ENCODE results near the gene SH3RF3.
A peak's percentile ranks its signal among the peaks of the same experiment; 100 is the strongest.

SH3RF3 gene

GRCh38 chr2:109105113-109105512 is 23.9 kb upstream of the SH3RF3 start:
- Histone ChIP-seq H2BK15ac (ENCODE audit: low read depth, poor library complexity, severe bottlenecking) (no peak overlapping the region), H2BK12ac (ENCODE audit: low read length in 2 of 2) (no peak overlapping the region), H2BK5ac (ENCODE audit: low read depth, low read length, poor library complexity, severe bottlenecking) (no peak overlapping the region), H3K27me3 (ENCODE audit: control insufficient read depth in 1 of 2, insufficient read depth in 1 of 2, low read length in 2 of 2) (peaks cover 16 to 55% of the 10 kb centered on the region in 2 experiments), H4K91ac (ENCODE audit: low read length) (no peak overlapping the region), H4K8ac (ENCODE audit: low read length) (no peak overlapping the region), H3K36me3 (ENCODE audit: control insufficient read depth in 1 of 2, insufficient read depth in 2 of 2, low read depth in 1 of 2, low read length in 2 of 2) (no peaks in the 10 kb centered on the region), H2BK120ac (ENCODE audit: low read depth, low read length) (no peak overlapping the region), H3K9ac (ENCODE audit: low read length) (no peak overlapping the region), H3K4me1 (ENCODE audit: control insufficient read depth, insufficient read depth, low read depth, low read length) (no peaks in the 10 kb centered on the region), H3K9me3 (ENCODE audit: control insufficient read depth, low read length) (peaks cover 3% of the 10 kb centered on the region), H3K4ac (ENCODE audit: low read depth in 1 of 2, low read length in 2 of 2) (no peak overlapping the region), H3K4me2 (ENCODE audit: low read length, poor library complexity, severe bottlenecking) (no peak overlapping the region), H3K18ac (ENCODE audit: low read depth in 1 of 2, low read length in 2 of 2) (no peak overlapping the region), H3K23ac (ENCODE audit: low read length in 2 of 2) (no peak overlapping the region), H2AFZ (ENCODE audit: low read depth, low read length) (no peak overlapping the region), H3K4me3 (ENCODE audit: insufficient read depth in 1 of 2, low read depth in 1 of 2, low read length in 2 of 2) (no peak overlapping the region), H3K27ac (ENCODE audit: low read length, poor library complexity, severe bottlenecking) (no peak overlapping the region), H2AK5ac (ENCODE audit: low read length, severe bottlenecking) (no peak overlapping the region), H3K79me1 (replicated peaks; ENCODE audit: low read length, poor library complexity, severe bottlenecking) (no peaks in the 10 kb centered on the region), H3K14ac (ENCODE audit: low read length in 2 of 2) (no peak overlapping the region)
- 90% methylated on average over 5 of the region's 5 CpGs for WGBS
- DNase-seq, result no peak

DNA sequence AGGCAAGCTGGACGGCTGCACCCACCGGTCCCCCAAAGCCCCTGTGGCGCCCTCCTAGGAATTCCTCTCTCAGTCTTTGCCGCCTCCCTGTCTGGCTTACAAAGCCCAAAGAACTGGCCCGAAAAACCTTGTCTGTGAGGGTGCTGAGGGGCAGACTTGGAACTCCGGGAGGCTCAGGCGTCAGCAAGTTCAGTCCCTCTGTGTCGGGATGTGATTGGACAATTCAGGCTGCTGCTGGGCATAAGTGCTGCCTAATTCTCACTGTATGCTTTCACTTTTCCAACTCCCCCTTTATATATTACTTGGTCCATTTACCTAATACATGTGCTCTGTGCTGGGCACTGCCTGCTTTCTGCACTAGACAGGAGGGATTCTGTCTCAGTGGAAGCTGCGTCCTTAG is 20.3 kb upstream of the SH3RF3 start:
- 87% methylated on average over 9 of the region's 9 CpGs for WGBS

GRCh38 chr2:109109342-109109741 is 19.7 kb upstream of the SH3RF3 start:
- 100% methylated on average over 1 of the region's 2 CpGs for WGBS
- H3K23ac ChIP-seq (ENCODE audit: low read length in 2 of 2), result no peak overlapping the region
- no peak overlapping the region for H2BK12ac ChIP-seq (ENCODE audit: low read length in 2 of 2)
- H3K14ac ChIP-seq (ENCODE audit: low read length in 2 of 2), result no peak overlapping the region
- DNase-seq, result no peak
- H2BK15ac ChIP-seq (ENCODE audit: low read depth, poor library complexity, severe bottlenecking), result no peak overlapping the region
- no peak overlapping the region for H3K18ac ChIP-seq (ENCODE audit: low read depth in 1 of 2, low read length in 2 of 2)
- no peak overlapping the region for H2AFZ ChIP-seq (ENCODE audit: low read depth, low read length)
- no peak overlapping the region for H4K8ac ChIP-seq (ENCODE audit: low read length)
- no peak overlapping the region for H4K91ac ChIP-seq (ENCODE audit: low read length)
- H3K4me1 ChIP-seq (ENCODE audit: control insufficient read depth, insufficient read depth, low read depth, low read length), result no peaks in the 10 kb centered on the region
- no peak overlapping the region for H3K9ac ChIP-seq (ENCODE audit: low read length)
- H3K4me2 ChIP-seq (ENCODE audit: low read length, poor library complexity, severe bottlenecking), result no peak overlapping the region
- H3K27me3 ChIP-seq (ENCODE audit: control insufficient read depth in 1 of 2, insufficient read depth in 1 of 2, low read length in 2 of 2), result peaks cover 15 to 35% of the 10 kb centered on the region in 2 experiments
- H3K79me1 ChIP-seq (replicated peaks; ENCODE audit: low read length, poor library complexity, severe bottlenecking), result no peaks in the 10 kb centered on the region
- no peak overlapping the region for H3K4ac ChIP-seq (ENCODE audit: low read depth in 1 of 2, low read length in 2 of 2)
- H2AK5ac ChIP-seq (ENCODE audit: low read length, severe bottlenecking), result no peak overlapping the region
- H3K36me3 ChIP-seq (ENCODE audit: control insufficient read depth in 1 of 2, insufficient read depth in 2 of 2, low read depth in 1 of 2, low read length in 2 of 2), result no peaks in the 10 kb centered on the region
- peaks cover 3% of the 10 kb centered on the region for H3K9me3 ChIP-seq (ENCODE audit: control insufficient read depth, low read length)
- no peak overlapping the region for H2BK5ac ChIP-seq (ENCODE audit: low read depth, low read length, poor library complexity, severe bottlenecking)
- H2BK120ac ChIP-seq (ENCODE audit: low read depth, low read length), result no peak overlapping the region
- H3K4me3 ChIP-seq (ENCODE audit: insufficient read depth in 1 of 2, low read depth in 1 of 2, low read length in 2 of 2), result no peak overlapping the region
- H3K27ac ChIP-seq (ENCODE audit: low read length, poor library complexity, severe bottlenecking), result no peak overlapping the region

More for the DNA sequence above, 20.3 kb upstream of the SH3RF3 start:
- no peak overlapping the region for H2BK15ac ChIP-seq (ENCODE audit: low read depth, poor library complexity, severe bottlenecking)
- H3K4me3 ChIP-seq (ENCODE audit: insufficient read depth in 1 of 2, low read depth in 1 of 2, low read length in 2 of 2), result no peak overlapping the region
- H4K91ac ChIP-seq (ENCODE audit: low read length), result no peak overlapping the region
- H3K27ac ChIP-seq (ENCODE audit: low read length, poor library complexity, severe bottlenecking), result no peak overlapping the region
- H3K79me1 ChIP-seq (replicated peaks; ENCODE audit: low read length, poor library complexity, severe bottlenecking), result no peaks in the 10 kb centered on the region
- peak overlapping the region in 1 of 2 experiments; percentile 5 for H3K23ac ChIP-seq (ENCODE audit: low read length in 2 of 2)
- H2AFZ ChIP-seq (ENCODE audit: low read depth, low read length), result no peak overlapping the region
- H3K27me3 ChIP-seq (ENCODE audit: control insufficient read depth in 1 of 2, insufficient read depth in 1 of 2, low read length in 2 of 2), result peaks cover 15 to 35% of the 10 kb centered on the region in 2 experiments
- H2BK120ac ChIP-seq (ENCODE audit: low read depth, low read length), result no peak overlapping the region
- H3K18ac ChIP-seq (ENCODE audit: low read depth in 1 of 2, low read length in 2 of 2), result no peak overlapping the region
- no peaks in the 10 kb centered on the region for H3K36me3 ChIP-seq (ENCODE audit: control insufficient read depth in 1 of 2, insufficient read depth in 2 of 2, low read depth in 1 of 2, low read length in 2 of 2)
- DNase-seq, result no peak
- no peak overlapping the region for H2BK12ac ChIP-seq (ENCODE audit: low read length in 2 of 2)
- H3K4me1 ChIP-seq (ENCODE audit: control insufficient read depth, insufficient read depth, low read depth, low read length), result no peaks in the 10 kb centered on the region
- no peak overlapping the region for H3K4me2 ChIP-seq (ENCODE audit: low read length, poor library complexity, severe bottlenecking)
- peaks cover 3% of the 10 kb centered on the region for H3K9me3 ChIP-seq (ENCODE audit: control insufficient read depth, low read length)
- H2AK5ac ChIP-seq (ENCODE audit: low read length, severe bottlenecking), result no peak overlapping the region
- H2BK5ac ChIP-seq (ENCODE audit: low read depth, low read length, poor library complexity, severe bottlenecking), result no peak overlapping the region
- H3K4ac ChIP-seq (ENCODE audit: low read depth in 1 of 2, low read length in 2 of 2), result no peak overlapping the region
- no peak overlapping the region for H3K9ac ChIP-seq (ENCODE audit: low read length)
- no peak overlapping the region for H3K14ac ChIP-seq (ENCODE audit: low read length in 2 of 2)
- H4K8ac ChIP-seq (ENCODE audit: low read length), result no peak overlapping the region

DNA sequence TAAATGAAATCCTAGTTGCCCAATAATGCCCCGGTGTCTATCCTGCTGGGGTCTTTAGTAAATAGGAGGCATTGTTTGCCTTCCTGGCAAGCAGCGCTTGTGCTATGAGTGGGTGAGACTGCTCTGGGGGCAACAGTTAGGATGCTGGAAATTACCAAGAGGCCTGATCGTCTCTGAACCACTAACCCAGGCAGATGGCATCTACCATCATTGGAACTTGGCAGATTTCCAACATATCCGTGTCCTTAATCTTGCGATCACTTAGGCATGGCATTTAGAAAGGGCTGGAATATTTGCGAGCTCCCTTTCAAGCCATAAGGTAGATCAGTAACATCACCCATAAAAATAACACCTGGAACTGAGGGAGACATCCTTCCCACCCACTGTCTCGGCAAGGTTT is 18.8 kb upstream of the SH3RF3 start:
- H3K79me1 ChIP-seq (replicated peaks; ENCODE audit: low read length, poor library complexity, severe bottlenecking), result no peaks in the 10 kb centered on the region
- no peak overlapping the region for H3K27ac ChIP-seq (ENCODE audit: low read length, poor library complexity, severe bottlenecking)
- H2BK120ac ChIP-seq (ENCODE audit: low read depth, low read length), result no peak overlapping the region
- H3K4me2 ChIP-seq (ENCODE audit: low read length, poor library complexity, severe bottlenecking), result no peak overlapping the region
- no peaks in the 10 kb centered on the region for H3K4me1 ChIP-seq (ENCODE audit: control insufficient read depth, insufficient read depth, low read depth, low read length)
- no peaks in the 10 kb centered on the region for H3K36me3 ChIP-seq (ENCODE audit: control insufficient read depth in 1 of 2, insufficient read depth in 2 of 2, low read depth in 1 of 2, low read length in 2 of 2)
- H2BK15ac ChIP-seq (ENCODE audit: low read depth, poor library complexity, severe bottlenecking), result no peak overlapping the region
- H3K14ac ChIP-seq (ENCODE audit: low read length in 2 of 2), result no peak overlapping the region
- H3K9me3 ChIP-seq (ENCODE audit: control insufficient read depth, low read length), result no peaks in the 10 kb centered on the region
- H2AFZ ChIP-seq (ENCODE audit: low read depth, low read length), result no peak overlapping the region
- no peak overlapping the region for H4K91ac ChIP-seq (ENCODE audit: low read length)
- WGBS, result 93% methylated on average over 5 of the region's 7 CpGs
- no peak overlapping the region for H3K9ac ChIP-seq (ENCODE audit: low read length)
- H2BK12ac ChIP-seq (ENCODE audit: low read length in 2 of 2), result no peak overlapping the region
- no peak overlapping the region for H2BK5ac ChIP-seq (ENCODE audit: low read depth, low read length, poor library complexity, severe bottlenecking)
- no peak overlapping the region for H3K4me3 ChIP-seq (ENCODE audit: insufficient read depth in 1 of 2, low read depth in 1 of 2, low read length in 2 of 2)
- H3K27me3 ChIP-seq (ENCODE audit: control insufficient read depth in 1 of 2, insufficient read depth in 1 of 2, low read length in 2 of 2), result peaks cover 11 to 30% of the 10 kb centered on the region in 2 experiments
- H4K8ac ChIP-seq (ENCODE audit: low read length), result no peak overlapping the region
- H3K18ac ChIP-seq (ENCODE audit: low read depth in 1 of 2, low read length in 2 of 2), result no peak overlapping the region
- no peak overlapping the region for H3K4ac ChIP-seq (ENCODE audit: low read depth in 1 of 2, low read length in 2 of 2)
- no peak overlapping the region for H3K23ac ChIP-seq (ENCODE audit: low read length in 2 of 2)
- no peak for DNase-seq
- H2AK5ac ChIP-seq (ENCODE audit: low read length, severe bottlenecking), result no peak overlapping the region

Data from mesenchymal stem cell (in vitro differentiated cells and primary cell).